Measurements from ENCODE around the gene PRH2.

The PRH2 gene

DNA sequence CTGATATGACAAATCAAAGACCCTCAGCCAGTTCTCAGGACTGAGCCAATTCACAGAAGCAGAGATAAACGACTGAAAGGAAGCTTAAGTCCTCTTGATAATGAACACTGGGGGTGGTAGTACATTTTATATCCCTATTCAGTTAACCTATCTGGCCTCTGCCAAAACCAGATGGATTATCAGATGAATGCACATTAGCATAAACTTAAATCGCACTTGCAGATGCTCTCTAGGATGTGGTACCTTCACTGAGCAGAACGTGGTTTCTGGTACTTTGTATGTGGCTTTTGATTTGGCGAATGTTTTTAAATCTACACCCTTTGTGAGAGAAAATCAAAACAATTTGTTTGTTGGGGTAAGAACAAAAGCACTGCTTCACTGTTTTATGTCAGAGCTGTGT lies 31.2 kb downstream of the PRH2 start:
- Histone ChIP-seq H3K36me3 (ENCODE audit: control insufficient read depth, insufficient read depth, low read length) (no peaks in the 10 kb centered on the region; the same call in 1 of the 2 replicates), H3K27me3 (replicated peaks; ENCODE audit: control insufficient read depth, insufficient read depth, low read length) (no peaks in the 10 kb centered on the region), H3K4me3 (replicated peaks; ENCODE audit: low read depth, low read length) (no peak overlapping the region)
- no peak for DNase-seq (ENCODE audit: extremely low read depth, insufficient read length)
- TF ChIP-seq, protein P1, sequence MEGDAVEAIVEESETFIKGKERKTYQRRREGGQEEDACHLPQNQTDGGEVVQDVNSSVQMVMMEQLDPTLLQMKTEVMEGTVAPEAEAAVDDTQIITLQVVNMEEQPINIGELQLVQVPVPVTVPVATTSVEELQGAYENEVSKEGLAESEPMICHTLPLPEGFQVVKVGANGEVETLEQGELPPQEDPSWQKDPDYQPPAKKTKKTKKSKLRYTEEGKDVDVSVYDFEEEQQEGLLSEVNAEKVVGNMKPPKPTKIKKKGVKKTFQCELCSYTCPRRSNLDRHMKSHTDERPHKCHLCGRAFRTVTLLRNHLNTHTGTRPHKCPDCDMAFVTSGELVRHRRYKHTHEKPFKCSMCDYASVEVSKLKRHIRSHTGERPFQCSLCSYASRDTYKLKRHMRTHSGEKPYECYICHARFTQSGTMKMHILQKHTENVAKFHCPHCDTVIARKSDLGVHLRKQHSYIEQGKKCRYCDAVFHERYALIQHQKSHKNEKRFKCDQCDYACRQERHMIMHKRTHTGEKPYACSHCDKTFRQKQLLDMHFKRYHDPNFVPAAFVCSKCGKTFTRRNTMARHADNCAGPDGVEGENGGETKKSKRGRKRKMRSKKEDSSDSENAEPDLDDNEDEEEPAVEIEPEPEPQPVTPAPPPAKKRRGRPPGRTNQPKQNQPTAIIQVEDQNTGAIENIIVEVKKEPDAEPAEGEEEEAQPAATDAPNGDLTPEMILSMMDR (IDR thresholded peaks at IDR 0.05; ENCODE audit: insufficient read depth, low read length, poor library complexity, severe bottlenecking): no peak

DNA sequence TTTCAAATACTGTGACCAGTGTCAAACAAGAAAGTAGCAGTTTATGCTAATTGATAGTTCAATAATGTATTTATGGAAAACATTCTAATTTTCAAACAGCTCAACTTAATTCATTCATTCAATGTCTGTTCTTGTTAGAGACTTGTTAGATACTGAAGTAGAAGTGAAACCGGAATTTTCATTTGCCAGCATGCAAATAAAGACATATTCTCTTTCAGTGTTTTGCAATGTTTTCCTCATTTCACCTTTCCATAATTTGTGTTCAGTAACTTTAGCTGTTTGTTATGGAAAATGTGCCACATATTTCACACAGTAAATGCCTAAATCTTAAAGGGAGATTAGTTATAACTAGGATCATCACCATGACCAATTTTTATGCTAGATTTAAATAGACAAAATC lies 36.4 kb downstream of the PRH2 start:
- Histone ChIP-seq H3K4me3 (replicated peaks; ENCODE audit: low read depth, low read length) (no peak overlapping the region), H3K27me3 (replicated peaks; ENCODE audit: control insufficient read depth, insufficient read depth, low read length) (no peaks in the 10 kb centered on the region), H3K36me3 (ENCODE audit: control insufficient read depth, insufficient read depth, low read length) (no peaks in the 10 kb centered on the region; the same call in 1 of the 2 replicates)
- DNase-seq (ENCODE audit: extremely low read depth, insufficient read length): no peak
- TF ChIP-seq, protein P1 (IDR thresholded peaks at IDR 0.05; ENCODE audit: insufficient read depth, low read length, poor library complexity, severe bottlenecking): no peak

DNA sequence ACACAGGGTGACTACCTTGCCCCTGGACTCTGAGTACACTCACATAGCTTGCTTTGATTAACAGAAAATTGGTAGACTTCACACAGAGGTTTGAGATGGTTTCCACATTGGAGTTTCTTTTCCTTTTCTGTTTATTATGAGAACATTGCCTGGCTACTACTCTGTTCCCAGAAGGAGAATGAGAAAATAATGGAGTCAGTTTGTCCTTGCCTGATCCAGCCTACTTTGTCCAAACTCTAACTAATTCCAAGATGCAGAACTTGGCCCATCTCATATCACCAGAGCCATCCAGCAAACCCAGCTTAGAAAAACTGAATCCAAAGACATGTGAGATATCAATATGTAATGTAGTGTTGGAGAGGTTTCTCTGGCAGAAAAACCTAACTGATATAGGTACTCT lies 37.3 kb downstream of the PRH2 start:
- H3K4me3 ChIP-seq (replicated peaks; ENCODE audit: low read depth, low read length): no peak overlapping the region
- TF ChIP-seq, protein P1 (IDR thresholded peaks at IDR 0.05; ENCODE audit: insufficient read depth, low read length, poor library complexity, severe bottlenecking): no peak
- H3K36me3 ChIP-seq (ENCODE audit: control insufficient read depth, insufficient read depth, low read length): no peaks in the 10 kb centered on the region; the same call in 1 of the 2 replicates
- H3K27me3 ChIP-seq (replicated peaks; ENCODE audit: control insufficient read depth, insufficient read depth, low read length): no peaks in the 10 kb centered on the region
- no peak for DNase-seq (ENCODE audit: extremely low read depth, insufficient read length)

DNA sequence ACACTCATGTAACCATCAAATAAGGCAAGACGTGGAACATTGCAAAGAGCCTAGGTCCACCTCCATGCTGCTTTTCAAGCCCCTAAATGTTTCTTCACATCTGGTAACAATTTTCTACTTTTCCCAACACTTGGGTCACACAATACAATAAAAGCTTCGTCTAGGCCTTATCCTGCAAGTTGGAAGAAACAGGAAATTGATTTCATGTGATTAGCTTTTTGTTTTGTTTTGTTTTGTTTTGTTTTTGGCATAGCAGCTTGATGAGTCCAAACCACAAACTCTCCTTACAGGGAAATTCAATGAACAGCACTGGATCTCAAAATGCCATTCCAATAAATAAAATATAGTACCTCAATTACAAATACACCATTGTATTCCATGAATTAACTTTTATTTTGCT lies 38.4 kb downstream of the PRH2 start:
- TF ChIP-seq, protein P1 (IDR thresholded peaks at IDR 0.05; ENCODE audit: insufficient read depth, low read length, poor library complexity, severe bottlenecking): no peak
- no peaks in the 10 kb centered on the region; the same call in 1 of the 2 replicates for H3K36me3 ChIP-seq (ENCODE audit: control insufficient read depth, insufficient read depth, low read length)
- H3K4me3 ChIP-seq (replicated peaks; ENCODE audit: low read depth, low read length): no peak overlapping the region
- H3K27me3 ChIP-seq (replicated peaks; ENCODE audit: control insufficient read depth, insufficient read depth, low read length): no peaks in the 10 kb centered on the region
- no peak for DNase-seq (ENCODE audit: extremely low read depth, insufficient read length)

DNA sequence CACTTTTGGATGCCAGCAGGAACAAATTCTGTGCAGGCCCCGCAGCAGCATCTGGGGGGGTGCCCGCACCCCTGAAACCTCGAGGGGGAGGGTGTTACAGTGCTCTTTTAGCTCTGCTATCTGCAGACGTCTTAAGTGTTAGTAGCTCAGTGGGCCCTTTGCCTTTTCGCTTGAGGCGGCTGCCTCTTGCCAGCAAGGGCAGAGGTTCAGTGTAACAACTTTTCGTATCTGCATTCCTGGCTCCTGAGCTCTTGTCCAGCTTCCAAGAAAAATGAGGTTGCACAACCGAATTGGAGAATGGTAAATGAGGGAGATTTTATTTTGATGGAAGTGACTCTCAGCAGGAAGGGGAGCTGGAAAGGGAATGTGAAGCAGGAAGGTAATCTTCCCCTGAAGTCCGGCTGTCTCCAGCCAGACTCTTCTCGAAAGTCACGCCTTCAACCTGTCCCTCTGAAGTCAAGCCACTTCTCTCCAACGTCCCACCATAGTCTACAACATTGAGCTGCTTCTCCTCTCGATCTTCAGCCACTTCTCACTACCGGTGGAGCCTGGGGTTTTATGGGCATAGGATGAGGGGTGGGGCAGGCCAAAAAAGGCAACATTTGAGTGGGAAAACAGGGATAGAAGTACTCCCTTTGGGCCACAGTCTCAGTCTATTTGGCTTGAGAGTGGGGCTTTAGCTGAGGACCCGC lies 39.9 kb downstream of the PRH2 start:
- no peaks in the 10 kb centered on the region; the same call in 1 of the 2 replicates for H3K36me3 ChIP-seq (ENCODE audit: control insufficient read depth, insufficient read depth, low read length)
- no peak overlapping the region for H3K4me3 ChIP-seq (replicated peaks; ENCODE audit: low read depth, low read length)
- TF ChIP-seq, protein P1 (IDR thresholded peaks at IDR 0.05; ENCODE audit: insufficient read depth, low read length, poor library complexity, severe bottlenecking): no peak
- H3K27me3 ChIP-seq (replicated peaks; ENCODE audit: control insufficient read depth, insufficient read depth, low read length): no peaks in the 10 kb centered on the region
- no peak for DNase-seq (ENCODE audit: extremely low read depth, insufficient read length)
